HFFc6 (cell line): ENCODE results near the gene SYNGR4. TPM values are rescaled to one million over a fixed set of nuclear protein-coding genes. Genes with fewer than 3 reads are reported as not detected.

Experiments
- DNase-seq: peaks from one replicate; pipeline ENCODE4 v3.0.0-alpha.2; 2018
- H3K27ac Mint-ChIP-seq: 2 replicates; pipeline ENCODE4 v1.8.0; 2020; ENCODE audit warnings: mild to moderate bottlenecking, mixed read lengths
- H3K27me3 Mint-ChIP-seq: 2 replicates; pipeline ENCODE4 v1.8.0; 2021; ENCODE audit warnings: mild to moderate bottlenecking, moderate library complexity, mixed read lengths; ENCODE audit not compliant: insufficient read depth
- H3K36me3 Mint-ChIP-seq: 2 replicates; pipeline ENCODE4 v1.8.0; 2021; ENCODE audit warnings: low read depth, mixed read lengths
- H3K4me1 Mint-ChIP-seq: 2 replicates; pipeline ENCODE4 v1.8.0; 2020; ENCODE audit warnings: low read depth, mixed read lengths
- H3K4me3 Mint-ChIP-seq: 2 replicates; pipeline ENCODE4 v1.8.0; 2020; ENCODE audit warnings: mild to moderate bottlenecking, moderate library complexity, mixed read lengths
- H3K9me3 Mint-ChIP-seq: 2 replicates; pipeline ENCODE4 v1.8.0; 2020; ENCODE audit warnings: mild to moderate bottlenecking, mixed read lengths
- CTCF ChIP-seq: fragments of 200-600 bp; sonication (generic); IDR thresholded peaks from 2 replicates; pipeline ENCODE4 v1.5.0; 2021; ENCODE audit warnings: antibody characterized with exemption, mild to moderate bottlenecking
- total RNA-seq, 6 experiments: library from RNA; stranded (reverse); fragmentation: NEBNext Ultra II Directional; extraction: Animal tissue kit (Norgen Biotek cat#: 25700); gene quantifications; 2 replicates in 1 of 6; 3 replicates in 5 of 6; pipeline ENCODE4 v1.2.3, GENCODE V29; 2021

Gene SYNGR4
- total RNA-seq, 6 experiments from 2014 or later: not detected

DNA sequence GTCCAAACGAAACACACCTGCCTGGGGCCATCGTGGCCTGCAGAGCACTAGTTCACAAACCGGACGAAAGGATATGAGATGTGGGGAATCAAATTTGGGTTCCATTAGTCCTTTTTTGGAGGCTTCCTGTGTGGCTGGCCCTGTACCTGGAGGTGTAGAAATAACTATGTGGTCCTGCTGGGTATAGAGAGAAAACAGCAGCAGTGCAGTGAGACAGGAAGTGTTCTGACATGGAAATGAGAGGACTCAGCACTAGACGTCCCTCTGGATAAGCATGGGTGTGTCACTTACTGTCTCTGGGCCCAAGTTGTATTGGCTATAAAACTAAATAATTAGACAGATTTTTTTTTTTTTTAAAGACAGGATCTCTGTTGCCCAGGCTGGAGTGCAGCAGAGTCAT is 14.9 kb downstream of the SYNGR4 start:
- peaks cover 22% of the 10 kb centered on the region for H3K36me3 Mint-ChIP-seq
- no peaks in the 10 kb centered on the region for H3K9me3 Mint-ChIP-seq
- H3K4me3 Mint-ChIP-seq: no peak overlapping the region
- H3K27me3 Mint-ChIP-seq: no peaks in the 10 kb centered on the region; the same call in 1 of the 2 replicates
- no peak overlapping the region for H3K27ac Mint-ChIP-seq
- H3K4me1 Mint-ChIP-seq: no peaks in the 10 kb centered on the region
- DNase-seq: no peak
- no peak for TF ChIP-seq CTCF

DNA sequence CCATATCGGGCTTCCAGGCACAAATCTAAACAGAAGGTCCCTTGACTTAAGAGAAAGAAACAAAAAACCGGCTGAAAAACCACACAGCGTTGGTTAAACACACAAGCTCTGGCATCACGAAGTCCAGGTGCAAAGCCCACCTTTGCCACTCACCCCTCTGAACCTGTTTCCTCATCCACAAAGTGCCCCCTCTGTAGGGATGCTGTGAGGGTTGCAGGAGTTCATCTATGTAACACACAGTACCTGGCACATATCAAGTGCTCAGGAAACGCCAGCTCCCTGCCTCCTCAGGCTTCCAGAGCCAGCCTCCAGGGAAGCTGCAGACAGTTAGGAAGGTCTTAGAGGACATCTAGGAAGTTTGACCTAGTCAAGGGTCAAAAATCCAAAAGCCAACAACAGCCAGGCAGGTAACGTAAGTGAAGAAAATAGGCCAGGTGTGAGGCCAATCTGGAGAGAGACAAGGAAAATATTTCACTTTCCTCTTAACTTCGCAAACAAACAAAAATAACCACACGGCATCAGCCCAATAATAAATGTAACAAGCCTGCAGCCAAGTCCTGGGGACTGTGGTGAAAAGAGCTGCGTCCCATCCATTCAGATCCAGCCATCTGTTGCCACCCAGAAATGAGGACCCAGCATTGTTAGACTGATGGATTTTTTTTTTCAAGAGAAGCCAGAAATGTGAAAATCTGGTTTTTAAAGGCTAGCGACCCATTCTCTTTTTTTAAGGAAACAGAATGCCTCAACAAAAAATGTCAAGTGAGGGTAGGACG is 17.2 kb downstream of the SYNGR4 start:
- Mint-ChIP-seq H3K4me1 (no peaks in the 10 kb centered on the region), H3K4me3 (no peak overlapping the region), H3K9me3 (no peaks in the 10 kb centered on the region), H3K36me3 (peaks cover 32% of the 10 kb centered on the region), H3K27ac (no peak overlapping the region), H3K27me3 (no peaks in the 10 kb centered on the region; the same call in 1 of the 2 replicates)
- TF ChIP-seq CTCF: no peak
- no peak for DNase-seq

DNA sequence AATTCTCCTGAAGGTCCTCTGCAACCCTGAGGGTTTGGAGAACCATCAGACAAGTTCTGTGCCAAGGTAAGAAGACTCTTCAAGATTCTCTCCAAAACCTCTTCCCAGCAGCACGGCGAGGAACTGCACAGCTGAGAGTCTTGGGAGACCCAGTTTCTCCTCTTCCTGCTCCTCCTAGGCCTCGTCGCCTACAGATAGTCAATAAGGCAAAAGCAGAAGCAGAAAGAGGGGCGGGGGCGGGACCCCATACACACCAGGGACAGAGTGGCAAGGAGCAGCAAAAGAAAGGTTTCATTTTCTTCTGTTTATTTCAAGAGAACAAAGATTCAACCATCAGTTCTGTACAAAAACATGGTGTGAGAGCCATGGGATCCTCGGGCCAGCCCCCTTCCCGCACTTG is 18.1 kb downstream of the SYNGR4 start:
- Mint-ChIP-seq H3K27ac (no peak overlapping the region), H3K9me3 (no peaks in the 10 kb centered on the region), H3K27me3 (no peaks in the 10 kb centered on the region; the same call in 1 of the 2 replicates), H3K4me3 (no peak overlapping the region), H3K4me1 (no peaks in the 10 kb centered on the region), H3K36me3 (peaks cover 32% of the 10 kb centered on the region)
- no peak for TF ChIP-seq CTCF
- no peak for DNase-seq

DNA sequence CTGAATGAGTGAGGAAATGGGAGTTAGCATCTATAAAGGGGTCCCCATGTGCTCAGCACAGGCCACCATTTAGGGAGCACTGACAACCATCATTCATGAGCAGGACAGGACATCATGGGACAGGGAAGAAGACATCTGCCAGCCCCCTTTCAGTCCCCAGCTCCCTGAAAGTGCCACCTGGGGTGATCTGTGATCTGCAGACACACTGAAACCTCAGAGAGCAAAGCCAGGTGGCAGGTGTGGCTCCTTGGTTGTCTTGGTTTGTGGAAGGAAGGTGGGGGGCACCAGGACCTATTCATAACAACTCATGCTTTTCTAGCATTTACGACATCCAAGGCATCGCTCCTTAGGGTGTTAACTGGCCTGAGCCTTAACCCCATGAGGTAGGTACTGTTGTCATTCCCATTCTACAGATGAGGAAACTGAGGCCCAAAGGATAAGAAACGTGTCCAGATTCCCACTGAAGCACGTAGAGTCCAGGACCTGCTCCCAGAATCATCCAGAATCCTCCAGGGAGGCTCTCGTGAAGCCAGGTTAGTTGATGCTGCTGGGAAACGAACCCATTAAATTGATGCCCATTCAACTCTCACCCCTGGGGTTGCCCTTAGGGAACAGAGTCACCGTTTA is 21.4 kb downstream of the SYNGR4 start:
- no peak for DNase-seq
- TF ChIP-seq CTCF: no peak

DNA sequence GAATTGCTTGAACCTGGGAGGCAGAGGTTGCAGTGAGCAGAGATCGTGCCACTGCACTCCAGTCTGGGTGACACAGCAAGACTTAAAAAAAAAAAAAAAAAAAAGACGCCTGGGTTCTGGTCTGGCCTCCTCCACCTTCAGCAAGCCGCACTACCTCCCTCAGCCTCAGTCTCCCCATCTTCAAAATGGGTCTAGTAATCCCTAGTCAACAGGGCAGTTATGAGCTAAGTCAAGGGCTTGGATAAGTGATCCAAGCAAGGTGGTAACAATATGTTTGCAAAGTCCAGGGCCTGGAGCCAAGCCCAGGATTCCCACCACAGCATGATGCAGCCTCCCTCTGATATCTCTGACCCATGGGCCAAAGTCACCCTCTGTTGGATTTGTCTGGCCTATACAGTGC is 22.8 kb downstream of the SYNGR4 start:
- H3K27me3 Mint-ChIP-seq: peaks cover 4% of the 10 kb centered on the region
- no peak overlapping the region for H3K4me3 Mint-ChIP-seq
- H3K9me3 Mint-ChIP-seq: no peaks in the 10 kb centered on the region
- peaks cover 14% of the 10 kb centered on the region for H3K4me1 Mint-ChIP-seq
- peaks cover 31% of the 10 kb centered on the region for H3K36me3 Mint-ChIP-seq
- no peak overlapping the region for H3K27ac Mint-ChIP-seq
- no peak for TF ChIP-seq CTCF
- DNase-seq: no peak

More for the DNA sequence above, 21.4 kb downstream of the SYNGR4 start:
- H3K27me3 Mint-ChIP-seq: no peaks in the 10 kb centered on the region; the same call in 1 of the 2 replicates
- no peaks in the 10 kb centered on the region for H3K9me3 Mint-ChIP-seq
- no peak overlapping the region for H3K27ac Mint-ChIP-seq
- H3K4me1 Mint-ChIP-seq: peaks cover 14% of the 10 kb centered on the region
- H3K36me3 Mint-ChIP-seq: peaks cover 38% of the 10 kb centered on the region
- no peak overlapping the region for H3K4me3 Mint-ChIP-seq
